ENCODE results near the gene PTPRR.

GRCh38 chr12:70637303-70638085, 283.0 kb downstream of the PTPRR start, which contains the start of gene PTPRB:
- TF ChIP-seq, protein P1, sequence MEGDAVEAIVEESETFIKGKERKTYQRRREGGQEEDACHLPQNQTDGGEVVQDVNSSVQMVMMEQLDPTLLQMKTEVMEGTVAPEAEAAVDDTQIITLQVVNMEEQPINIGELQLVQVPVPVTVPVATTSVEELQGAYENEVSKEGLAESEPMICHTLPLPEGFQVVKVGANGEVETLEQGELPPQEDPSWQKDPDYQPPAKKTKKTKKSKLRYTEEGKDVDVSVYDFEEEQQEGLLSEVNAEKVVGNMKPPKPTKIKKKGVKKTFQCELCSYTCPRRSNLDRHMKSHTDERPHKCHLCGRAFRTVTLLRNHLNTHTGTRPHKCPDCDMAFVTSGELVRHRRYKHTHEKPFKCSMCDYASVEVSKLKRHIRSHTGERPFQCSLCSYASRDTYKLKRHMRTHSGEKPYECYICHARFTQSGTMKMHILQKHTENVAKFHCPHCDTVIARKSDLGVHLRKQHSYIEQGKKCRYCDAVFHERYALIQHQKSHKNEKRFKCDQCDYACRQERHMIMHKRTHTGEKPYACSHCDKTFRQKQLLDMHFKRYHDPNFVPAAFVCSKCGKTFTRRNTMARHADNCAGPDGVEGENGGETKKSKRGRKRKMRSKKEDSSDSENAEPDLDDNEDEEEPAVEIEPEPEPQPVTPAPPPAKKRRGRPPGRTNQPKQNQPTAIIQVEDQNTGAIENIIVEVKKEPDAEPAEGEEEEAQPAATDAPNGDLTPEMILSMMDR (IDR thresholded peaks at IDR 0.05) = no peak
- no peak for TF ChIP-seq POLR2A (IDR thresholded peaks at IDR 0.05)

Data from body of pancreas (tissue), 4 donors.